Panc1 (cell line): ENCODE results near the gene ZNF521. TPM values are rescaled to one million over a fixed set of nuclear protein-coding genes. Genes with fewer than 3 reads are reported as not detected.

Source experiments
- ATAC-seq: fragments of 200-7000 bp; cut with Tn5 transposase; 2 replicates; pipeline ENCODE4 v1.9.1; 2020; ENCODE audit warnings: mild to moderate bottlenecking, moderate library complexity
- BruUV-seq: library from RNA; stranded (reverse); fragments of 400-500 nt; replicated peaks from 2 replicates; lab custom pipeline; 2021; lab: Mats Ljungman, UMichigan
- CTCF ChIA-PET: fragments of 300-600 bp; sonication (Branson Sonifier 250); formaldehyde crosslinking; loops from one replicate; lab custom pipeline; 2022; ENCODE audit warnings: antibody characterized with exemption; lab: Charles Lee
- POLR2A ChIA-PET: fragments of 300-600 bp; sonication (Branson Sonifier 250); formaldehyde crosslinking; loops from one replicate; lab custom pipeline; 2022; ENCODE audit warnings: antibody characterized with exemption; lab: Charles Lee
- DNase-seq: peaks from one replicate; pipeline ENCODE4 v3.0.0-alpha.2; 2010; ENCODE audit warnings: low read depth, low spot score
- H3K27ac ChIP-seq: 2 replicates; pipeline ENCODE4 v1.5.1; 2011; ENCODE audit warnings: mild to moderate bottlenecking, low read length, inconsistent platforms
- H3K27me3 ChIP-seq: fragments of 200-500 bp; sonication (Bioruptor generic); 2 replicates; pipeline ENCODE4 v1.6.0; 2014; ENCODE audit warnings: low read length, inconsistent platforms; ENCODE audit not compliant: control insufficient read depth, insufficient read depth
- H3K36me3 ChIP-seq: fragments of 200-500 bp; sonication (Bioruptor generic); 2 replicates; pipeline ENCODE4 v1.5.1; 2014; ENCODE audit warnings: inconsistent platforms, mild to moderate bottlenecking, low read length, moderate library complexity; ENCODE audit not compliant: control insufficient read depth, insufficient read depth
- H3K4me1 ChIP-seq: 2 replicates; pipeline ENCODE4 v1.5.1; 2011; ENCODE audit warnings: inconsistent platforms, mild to moderate bottlenecking, low read length, moderate library complexity; ENCODE audit not compliant: control insufficient read depth, insufficient read depth
- H3K4me3 ChIP-seq, 2 experiments: 2 replicates each; pipeline ENCODE4 v1.5.1; 2011 to 2012; ENCODE audit warnings: low read depth in 2 of 2, low read length in 2 of 2, mild to moderate bottlenecking in 2 of 2, inconsistent platforms in 1 of 2, moderate library complexity in 1 of 2
- H3K9me3 ChIP-seq: fragments of 200-500 bp; sonication (Bioruptor generic); 2 replicates; pipeline ENCODE4 v1.5.1; 2014; ENCODE audit warnings: low read depth, mild to moderate bottlenecking, inconsistent platforms, low read length, moderate library complexity; ENCODE audit not compliant: control insufficient read depth, insufficient read depth
- POLR2AphosphoS5 ChIP-seq: IDR thresholded peaks from 2 replicates; pipeline ENCODE4 v1.6.1; 2012; ENCODE audit warnings: mild to moderate bottlenecking, low read depth, low read length, moderate library complexity
- TCF7L2 ChIP-seq: IDR thresholded peaks from 2 replicates; pipeline ENCODE4 v1.6.1; 2011; ENCODE audit warnings: mild to moderate bottlenecking, low read depth, low read length, inconsistent platforms
- in situ Hi-C: cut with HindIII; loops from 2 replicates; pipeline ENCODE4 v1.10.0; 2016; ENCODE audit warnings: low sequenced_read_pairs, low pct_unique_long_range_greater_than_20kb
- intact Hi-C: fragments of 100-400 bp; cut with micrococcal nuclease; formaldehyde crosslinking; loops from one replicate; pipeline ENCODE4 v1.10.0; 2022; ENCODE audit not compliant: unreplicated experiment
- total RNA-seq: library from RNA; stranded (reverse); gene quantifications from one replicate; pipeline ENCODE4 v1.2.1, GENCODE V29; 2021; ENCODE audit not compliant: unreplicated experiment
- TF ChIP-seq, protein P1 (sequence below): fragments of 450-650 bp; IDR thresholded peaks from 2 replicates; pipeline ENCODE4 v1.5.1; 2017; ENCODE audit warnings: mild to moderate bottlenecking
- TF ChIP-seq, protein P2 (sequence below), 2 experiments: IDR thresholded peaks; 2 replicates each; pipeline ENCODE4 v1.6.1; 2011 to 2012; ENCODE audit warnings: low read depth in 2 of 2, control low read depth in 1 of 2, low read length in 1 of 2, mild to moderate bottlenecking in 1 of 2, moderate library complexity in 1 of 2; ENCODE audit not compliant: insufficient read depth in 1 of 2

The ZNF521 gene
- total RNA-seq, 1 experiment from 2014 or later = 0.15 TPM

DNA sequence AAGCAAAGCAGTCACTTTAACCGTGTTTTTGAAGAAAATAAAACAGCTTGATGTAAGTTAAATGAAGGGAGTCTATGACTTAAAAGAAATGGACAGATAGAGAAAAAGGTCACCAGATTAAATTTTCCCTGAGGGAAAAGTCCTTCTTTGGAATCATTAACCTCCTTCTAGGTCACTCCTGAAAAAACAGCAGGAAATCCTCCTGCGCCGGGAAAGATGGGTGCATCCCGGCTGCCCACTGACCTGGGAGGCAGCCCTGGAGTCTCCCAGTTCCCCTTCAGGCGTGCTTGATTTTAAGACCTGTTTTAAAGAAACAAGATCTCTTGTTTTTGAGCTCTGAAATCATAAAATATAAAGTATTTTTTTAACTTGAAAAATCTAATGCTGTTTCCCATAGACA is 18.4 kb upstream of the ZNF521 start:
- TF ChIP-seq, protein P1, sequence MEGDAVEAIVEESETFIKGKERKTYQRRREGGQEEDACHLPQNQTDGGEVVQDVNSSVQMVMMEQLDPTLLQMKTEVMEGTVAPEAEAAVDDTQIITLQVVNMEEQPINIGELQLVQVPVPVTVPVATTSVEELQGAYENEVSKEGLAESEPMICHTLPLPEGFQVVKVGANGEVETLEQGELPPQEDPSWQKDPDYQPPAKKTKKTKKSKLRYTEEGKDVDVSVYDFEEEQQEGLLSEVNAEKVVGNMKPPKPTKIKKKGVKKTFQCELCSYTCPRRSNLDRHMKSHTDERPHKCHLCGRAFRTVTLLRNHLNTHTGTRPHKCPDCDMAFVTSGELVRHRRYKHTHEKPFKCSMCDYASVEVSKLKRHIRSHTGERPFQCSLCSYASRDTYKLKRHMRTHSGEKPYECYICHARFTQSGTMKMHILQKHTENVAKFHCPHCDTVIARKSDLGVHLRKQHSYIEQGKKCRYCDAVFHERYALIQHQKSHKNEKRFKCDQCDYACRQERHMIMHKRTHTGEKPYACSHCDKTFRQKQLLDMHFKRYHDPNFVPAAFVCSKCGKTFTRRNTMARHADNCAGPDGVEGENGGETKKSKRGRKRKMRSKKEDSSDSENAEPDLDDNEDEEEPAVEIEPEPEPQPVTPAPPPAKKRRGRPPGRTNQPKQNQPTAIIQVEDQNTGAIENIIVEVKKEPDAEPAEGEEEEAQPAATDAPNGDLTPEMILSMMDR = no peak
- TF ChIP-seq POLR2AphosphoS5 (no peak), TCF7L2 (no peak)
- TF ChIP-seq, protein P2, sequence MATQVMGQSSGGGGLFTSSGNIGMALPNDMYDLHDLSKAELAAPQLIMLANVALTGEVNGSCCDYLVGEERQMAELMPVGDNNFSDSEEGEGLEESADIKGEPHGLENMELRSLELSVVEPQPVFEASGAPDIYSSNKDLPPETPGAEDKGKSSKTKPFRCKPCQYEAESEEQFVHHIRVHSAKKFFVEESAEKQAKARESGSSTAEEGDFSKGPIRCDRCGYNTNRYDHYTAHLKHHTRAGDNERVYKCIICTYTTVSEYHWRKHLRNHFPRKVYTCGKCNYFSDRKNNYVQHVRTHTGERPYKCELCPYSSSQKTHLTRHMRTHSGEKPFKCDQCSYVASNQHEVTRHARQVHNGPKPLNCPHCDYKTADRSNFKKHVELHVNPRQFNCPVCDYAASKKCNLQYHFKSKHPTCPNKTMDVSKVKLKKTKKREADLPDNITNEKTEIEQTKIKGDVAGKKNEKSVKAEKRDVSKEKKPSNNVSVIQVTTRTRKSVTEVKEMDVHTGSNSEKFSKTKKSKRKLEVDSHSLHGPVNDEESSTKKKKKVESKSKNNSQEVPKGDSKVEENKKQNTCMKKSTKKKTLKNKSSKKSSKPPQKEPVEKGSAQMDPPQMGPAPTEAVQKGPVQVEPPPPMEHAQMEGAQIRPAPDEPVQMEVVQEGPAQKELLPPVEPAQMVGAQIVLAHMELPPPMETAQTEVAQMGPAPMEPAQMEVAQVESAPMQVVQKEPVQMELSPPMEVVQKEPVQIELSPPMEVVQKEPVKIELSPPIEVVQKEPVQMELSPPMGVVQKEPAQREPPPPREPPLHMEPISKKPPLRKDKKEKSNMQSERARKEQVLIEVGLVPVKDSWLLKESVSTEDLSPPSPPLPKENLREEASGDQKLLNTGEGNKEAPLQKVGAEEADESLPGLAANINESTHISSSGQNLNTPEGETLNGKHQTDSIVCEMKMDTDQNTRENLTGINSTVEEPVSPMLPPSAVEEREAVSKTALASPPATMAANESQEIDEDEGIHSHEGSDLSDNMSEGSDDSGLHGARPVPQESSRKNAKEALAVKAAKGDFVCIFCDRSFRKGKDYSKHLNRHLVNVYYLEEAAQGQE (IDR thresholded peaks at IDR 0.05; ENCODE audit: insufficient read depth in 1 of 2, low read depth in 2 of 2, low read length in 1 of 2) = no peak
- no TSS peak for BruUV-seq
- DNase-seq (no peak), ATAC-seq (no peak)
- CTCF ChIA-PET = no interaction called here
- POLR2A ChIA-PET = no interaction called here
- Histone ChIP-seq H3K4me3 (no peak overlapping the region), H3K27me3 (peaks cover 7% of the 10 kb centered on the region), H3K9me3 (no peaks in the 10 kb centered on the region), H3K36me3 (no peaks in the 10 kb centered on the region), H3K27ac (no peak overlapping the region), H3K4me1 (no peaks in the 10 kb centered on the region)
- in situ Hi-C loops (no loop called here), intact Hi-C loops (loop anchor here (5.0 kb wide), 1 partner anchor 52 kb away; no protein-coding TSS in a partner anchor)

DNA sequence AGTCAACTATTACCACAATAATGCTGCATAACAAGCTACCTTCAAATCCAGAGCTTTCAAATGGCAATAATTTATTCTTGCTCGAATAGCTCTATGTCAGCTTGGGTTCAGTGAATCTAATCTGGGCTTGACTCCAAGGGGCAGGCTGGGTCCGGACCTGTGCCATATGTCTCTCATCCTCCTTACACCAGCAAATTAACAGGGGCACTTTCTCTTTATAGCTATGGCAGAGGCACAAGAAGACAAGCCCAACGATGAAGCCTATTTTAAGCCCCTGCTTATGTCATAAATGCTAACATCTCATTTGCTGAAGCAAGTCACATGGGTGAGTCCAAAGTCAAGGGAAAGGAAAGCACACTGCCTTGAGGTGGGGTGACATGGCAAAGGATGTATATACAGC is 13.3 kb upstream of the ZNF521 start:
- no peak overlapping the region for H3K27ac ChIP-seq
- H3K4me3 ChIP-seq = no peak overlapping the region
- intact Hi-C loops (no loop called here), in situ Hi-C loops (no loop called here)
- BruUV-seq = no TSS peak
- POLR2A ChIA-PET = no interaction called here
- H3K27me3 ChIP-seq = no peaks in the 10 kb centered on the region; the same call in 1 of the 2 replicates
- no peaks in the 10 kb centered on the region for H3K9me3 ChIP-seq
- CTCF ChIA-PET = no interaction called here
- H3K4me1 ChIP-seq = no peaks in the 10 kb centered on the region
- TF ChIP-seq, protein P2 (IDR thresholded peaks at IDR 0.05; ENCODE audit: insufficient read depth in 1 of 2, low read depth in 2 of 2, low read length in 1 of 2) = no peak
- H3K36me3 ChIP-seq = no peaks in the 10 kb centered on the region
- ATAC-seq (no peak), DNase-seq (no peak)
